ENCODE measurements around the gene GRID1.
A peak's percentile ranks its signal among the peaks of the same experiment; 100 is the strongest.

GRID1 gene

DNA sequence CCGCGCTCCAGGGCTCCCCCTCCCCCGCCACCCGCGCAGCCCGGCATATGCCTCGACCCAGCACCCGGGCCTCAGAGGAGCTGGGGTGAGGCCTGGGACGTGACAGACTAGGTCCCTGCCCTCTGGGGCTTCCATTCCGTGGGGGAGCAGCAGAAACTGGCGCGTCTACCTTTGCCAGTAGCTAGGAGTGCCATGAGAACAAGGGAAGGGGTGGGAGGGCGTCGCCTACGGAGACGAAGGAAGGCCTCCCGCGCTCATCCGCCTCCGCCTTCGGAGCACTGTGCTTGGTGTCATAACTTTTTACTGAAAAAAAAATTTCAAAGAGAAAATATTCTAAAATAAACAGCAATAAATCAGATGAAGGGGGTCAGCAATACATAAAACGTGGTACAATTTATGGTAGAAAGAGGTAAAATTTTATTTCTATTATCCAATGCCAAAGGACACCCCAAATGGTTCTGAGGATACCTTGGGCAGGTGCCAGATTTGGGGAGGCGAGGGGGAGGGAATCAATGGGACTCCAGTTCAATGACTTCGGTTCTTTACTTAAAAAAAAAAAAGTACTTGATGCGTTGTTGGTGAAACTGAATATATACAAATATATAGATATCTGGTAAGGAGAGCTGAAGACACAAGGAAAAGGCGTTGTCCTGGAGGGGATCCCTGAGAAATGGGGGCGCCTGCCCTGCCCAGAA lies 35.1 kb upstream of the GRID1 start:
- Histone ChIP-seq H3K36me3 (no peaks in the 10 kb centered on the region), H3K27me3 (peaks cover 89% of the 10 kb centered on the region), H3K4me3 (ENCODE audit: low read depth in 1 of 2, low read length in 1 of 2) (no peak overlapping the region), H3K27ac (no peak overlapping the region), H3K9me3 (no peaks in the 10 kb centered on the region), H3K4me1 (ENCODE audit: control insufficient read depth in 1 of 2, insufficient read depth in 1 of 2, low read depth in 1 of 2, low read length in 1 of 2) (peaks cover 19 to 22% of the 10 kb centered on the region in 2 experiments)
- TF ChIP-seq, protein P1, sequence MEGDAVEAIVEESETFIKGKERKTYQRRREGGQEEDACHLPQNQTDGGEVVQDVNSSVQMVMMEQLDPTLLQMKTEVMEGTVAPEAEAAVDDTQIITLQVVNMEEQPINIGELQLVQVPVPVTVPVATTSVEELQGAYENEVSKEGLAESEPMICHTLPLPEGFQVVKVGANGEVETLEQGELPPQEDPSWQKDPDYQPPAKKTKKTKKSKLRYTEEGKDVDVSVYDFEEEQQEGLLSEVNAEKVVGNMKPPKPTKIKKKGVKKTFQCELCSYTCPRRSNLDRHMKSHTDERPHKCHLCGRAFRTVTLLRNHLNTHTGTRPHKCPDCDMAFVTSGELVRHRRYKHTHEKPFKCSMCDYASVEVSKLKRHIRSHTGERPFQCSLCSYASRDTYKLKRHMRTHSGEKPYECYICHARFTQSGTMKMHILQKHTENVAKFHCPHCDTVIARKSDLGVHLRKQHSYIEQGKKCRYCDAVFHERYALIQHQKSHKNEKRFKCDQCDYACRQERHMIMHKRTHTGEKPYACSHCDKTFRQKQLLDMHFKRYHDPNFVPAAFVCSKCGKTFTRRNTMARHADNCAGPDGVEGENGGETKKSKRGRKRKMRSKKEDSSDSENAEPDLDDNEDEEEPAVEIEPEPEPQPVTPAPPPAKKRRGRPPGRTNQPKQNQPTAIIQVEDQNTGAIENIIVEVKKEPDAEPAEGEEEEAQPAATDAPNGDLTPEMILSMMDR (IDR thresholded peaks at IDR 0.05): no peak

DNA sequence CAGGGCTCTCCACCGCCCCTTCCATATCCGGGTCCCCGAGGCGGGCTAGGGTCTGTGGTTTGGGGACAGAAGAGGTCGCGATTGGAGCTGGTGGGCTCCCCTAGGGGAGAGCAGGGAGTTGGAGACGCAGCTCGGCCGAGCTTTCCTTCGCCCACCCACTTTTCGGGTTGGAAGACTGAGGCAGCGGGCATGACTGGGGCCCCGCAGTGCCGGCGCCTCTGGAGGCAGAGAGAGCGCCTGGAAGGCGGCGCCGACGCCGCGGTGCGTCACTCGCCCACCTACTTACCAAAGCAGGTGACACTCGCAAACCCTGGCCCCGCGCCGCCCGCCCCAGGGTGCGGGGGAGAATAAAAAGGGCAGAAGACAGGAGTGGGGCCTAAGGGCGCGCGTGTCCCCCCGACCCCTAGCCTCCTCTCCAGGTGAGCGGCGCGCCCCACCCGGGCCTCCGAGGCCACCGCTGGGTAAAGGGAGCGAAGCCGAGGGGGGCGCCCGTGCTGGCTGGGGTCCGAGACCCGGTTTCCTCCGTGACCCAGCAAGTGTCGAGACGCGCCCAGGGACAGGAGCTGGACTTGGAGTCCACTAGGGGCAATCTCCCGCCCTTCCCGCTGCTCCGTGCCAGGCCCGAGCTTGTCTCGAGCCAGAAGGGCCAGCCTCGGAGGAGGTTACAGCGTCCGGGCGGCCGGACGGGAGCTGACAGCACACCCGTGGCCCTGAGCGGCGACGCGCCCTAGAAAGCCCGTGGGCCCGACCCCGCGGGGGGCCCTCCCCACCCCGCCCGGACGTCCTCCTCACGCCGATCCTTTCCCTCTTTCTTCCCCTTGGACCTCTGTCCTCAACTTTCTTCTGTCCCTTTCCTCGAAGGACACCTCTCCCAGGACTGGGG lies 34.4 kb upstream of the GRID1 start:
- TF ChIP-seq, protein P1 (IDR thresholded peaks at IDR 0.05): no peak
- Histone ChIP-seq H3K9me3 (no peaks in the 10 kb centered on the region), H3K27me3 (peaks cover 97% of the 10 kb centered on the region), H3K27ac (no peak overlapping the region), H3K4me3 (ENCODE audit: low read depth in 1 of 2, low read length in 1 of 2) (peak overlapping the region in 1 of 2 experiments; percentile 56), H3K36me3 (no peaks in the 10 kb centered on the region), H3K4me1 (ENCODE audit: control insufficient read depth in 1 of 2, insufficient read depth in 1 of 2, low read depth in 1 of 2, low read length in 1 of 2) (peaks cover 19 to 22% of the 10 kb centered on the region in 2 experiments)

DNA sequence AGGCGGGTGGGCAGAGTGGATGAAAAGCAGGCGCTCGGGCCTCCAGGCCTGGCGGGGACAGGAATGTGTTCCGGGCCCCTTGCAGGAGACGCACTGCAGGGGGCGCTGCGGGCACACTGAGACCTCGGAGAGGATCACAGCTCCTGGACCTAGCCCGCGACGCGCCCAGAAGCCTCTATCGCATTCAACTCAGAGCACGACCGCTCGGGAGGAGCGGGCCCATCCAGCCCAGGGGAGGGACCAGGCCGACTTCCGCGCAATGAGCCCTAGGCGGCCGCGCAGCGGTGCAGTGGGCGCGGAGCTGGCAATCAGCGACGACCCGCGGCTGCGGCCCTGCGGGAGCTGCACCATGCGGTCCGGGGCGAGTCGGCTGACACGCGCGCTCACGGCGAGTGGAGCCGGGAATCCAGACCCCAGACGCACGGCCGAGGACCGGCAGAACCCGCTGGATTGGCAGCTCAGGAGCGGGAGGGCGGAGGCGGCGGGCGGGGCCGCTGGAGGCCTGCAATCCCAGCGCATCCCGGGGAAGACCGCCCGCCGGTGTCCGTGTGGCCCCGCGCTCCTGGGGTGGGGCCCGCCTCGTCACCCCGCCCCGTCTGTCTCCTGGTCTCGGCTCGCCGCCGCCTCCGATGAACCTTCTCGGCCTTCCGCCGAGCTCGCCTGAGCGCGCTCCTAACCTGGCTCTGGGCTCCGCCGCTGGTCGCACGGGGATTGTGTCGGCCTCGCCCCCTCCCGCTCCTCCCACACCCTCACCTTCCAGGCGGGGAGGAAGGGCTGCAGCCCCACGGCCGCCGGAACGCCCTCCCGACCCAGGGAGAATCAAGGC lies 33.5 kb upstream of the GRID1 start:
- Histone ChIP-seq H3K27ac (no peak overlapping the region), H3K4me1 (ENCODE audit: control insufficient read depth in 1 of 2, insufficient read depth in 1 of 2, low read depth in 1 of 2, low read length in 1 of 2) (peaks cover 19 to 22% of the 10 kb centered on the region in 2 experiments), H3K9me3 (no peaks in the 10 kb centered on the region), H3K27me3 (peaks cover 100% of the 10 kb centered on the region), H3K36me3 (no peaks in the 10 kb centered on the region), H3K4me3 (ENCODE audit: low read depth in 1 of 2, low read length in 1 of 2) (peak overlapping the region; percentile 43 to 56)
- TF ChIP-seq, protein P1 (IDR thresholded peaks at IDR 0.05): no peak

DNA sequence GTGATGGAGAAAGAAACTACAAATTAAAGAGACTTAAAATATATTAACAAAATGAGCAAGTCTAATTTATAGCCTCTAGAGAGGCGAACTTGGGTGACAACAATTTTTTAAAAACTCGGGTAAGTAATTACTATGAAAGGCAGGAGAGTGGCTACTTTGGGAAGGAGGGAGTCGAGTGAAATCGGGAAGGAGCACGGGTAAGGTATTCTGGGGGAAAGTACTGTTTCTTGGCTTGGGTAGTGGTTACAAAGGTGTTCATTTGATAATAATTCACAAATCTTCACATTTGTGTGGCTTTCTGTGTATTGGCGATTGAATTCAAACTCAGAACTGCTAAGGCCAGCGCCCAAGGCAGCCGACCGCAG lies 32.9 kb upstream of the GRID1 start:
- Histone ChIP-seq H3K4me3 (ENCODE audit: low read depth in 1 of 2, low read length in 1 of 2) (peak overlapping the region; percentile 43 to 56), H3K9me3 (no peaks in the 10 kb centered on the region), H3K27ac (no peak overlapping the region), H3K4me1 (ENCODE audit: control insufficient read depth in 1 of 2, insufficient read depth in 1 of 2, low read depth in 1 of 2, low read length in 1 of 2) (peaks cover 19 to 22% of the 10 kb centered on the region in 2 experiments), H3K27me3 (peaks cover 99% of the 10 kb centered on the region), H3K36me3 (no peaks in the 10 kb centered on the region)
- TF ChIP-seq, protein P1 (IDR thresholded peaks at IDR 0.05): no peak

DNA sequence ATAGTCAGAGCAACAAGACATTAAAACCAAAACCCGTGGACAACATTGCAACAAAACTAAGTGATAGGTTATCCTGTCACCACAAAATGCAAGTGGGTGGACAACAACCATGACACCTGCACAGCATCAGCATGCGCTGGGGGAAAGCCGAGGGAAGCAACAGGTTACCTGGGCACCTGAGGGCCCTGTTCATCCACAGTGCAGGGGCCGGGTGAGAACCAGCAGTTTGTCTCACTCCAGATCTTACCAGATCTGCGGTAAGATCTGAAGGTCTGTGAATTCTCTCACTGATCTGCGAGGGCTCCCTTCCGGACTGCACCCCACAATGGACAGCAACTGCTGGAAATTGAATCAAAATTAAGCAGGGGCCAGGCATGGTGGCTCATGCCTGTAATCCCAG lies 30.5 kb upstream of the GRID1 start:
- no peaks in the 10 kb centered on the region for H3K9me3 ChIP-seq
- H3K4me3 ChIP-seq (ENCODE audit: low read depth in 1 of 2, low read length in 1 of 2): no peak overlapping the region
- H3K27me3 ChIP-seq: peaks cover 98% of the 10 kb centered on the region
- TF ChIP-seq, protein P1 (IDR thresholded peaks at IDR 0.05): no peak
- peaks cover 19 to 22% of the 10 kb centered on the region in 2 experiments for H3K4me1 ChIP-seq (ENCODE audit: control insufficient read depth in 1 of 2, insufficient read depth in 1 of 2, low read depth in 1 of 2, low read length in 1 of 2)
- H3K27ac ChIP-seq: no peak overlapping the region
- no peaks in the 10 kb centered on the region for H3K36me3 ChIP-seq
